ENCODE results near the gene INMT.

The INMT gene

GRCh38 chr7:30754315-30754877 is 2.5 kb downstream of the INMT start:
- no peak for DNase-seq

- DNase-seq, result no peak
Observed at GRCh38 chr7:30755384-30756154, 3.6 kb downstream of the INMT start.

- no peak for DNase-seq
Observed at GRCh38 chr7:30757342-30757692, 5.4 kb downstream of the INMT start.

GRCh38 chr7:30760514-30761213 is 8.7 kb downstream of the INMT start:
- no peak for DNase-seq

- no peak for DNase-seq
Observed at GRCh38 chr7:30761214-30762156, 9.6 kb downstream of the INMT start.

- peak; percentile 79 for DNase-seq
Observed at GRCh38 chr7:30764030-30764975, 12.4 kb downstream of the INMT start.

- DNase-seq, result no peak
Observed at GRCh38 chr7:30765408-30765807, 13.5 kb downstream of the INMT start.

GRCh38 chr7:30770845-30771173 is 18.9 kb downstream of the INMT start:
- DNase-seq, result no peak

GRCh38 chr7:30771174-30771879 is 19.4 kb downstream of the INMT start, which contains the start of gene MINDY4:
TSS of gene MINDY4 (plus strand) at chr7:30771417. CDS start at chr7:30771494, 77 bp downstream.
- peak; percentile 91 for DNase-seq

- peak; percentile 60 for DNase-seq
Observed at GRCh38 chr7:30771880-30772425, 20.0 kb downstream of the INMT start.

- DNase-seq, result no peak
Observed at GRCh38 chr7:30772984-30773383, 21.0 kb downstream of the INMT start.

GRCh38 chr7:30775992-30776391 is 24.1 kb downstream of the INMT start:
- DNase-seq, result no peak

- DNase-seq, result no peak
Observed at GRCh38 chr7:30776971-30777370, 25.0 kb downstream of the INMT start.

GRCh38 chr7:30778255-30779025 is 26.5 kb downstream of the INMT start:
- DNase-seq, result peak; percentile 63

- DNase-seq, result no peak
Observed at GRCh38 chr7:30779574-30779973, 27.6 kb downstream of the INMT start.

- no peak for DNase-seq
Observed at GRCh38 chr7:30780941-30781340, 29.0 kb downstream of the INMT start.

GRCh38 chr7:30782690-30783089 is 30.8 kb downstream of the INMT start:
- DNase-seq, result no peak

GRCh38 chr7:30785786-30786185 is 33.9 kb downstream of the INMT start:
- DNase-seq, result no peak

GRCh38 chr7:30787486-30787885 is 35.6 kb downstream of the INMT start:
- DNase-seq, result no peak

Measured in left hindlimb (tissue), 1 donor.